SKM-1 treated with dmso at 0.1 percent for 144 hours (cell line): Measurements from ENCODE around the gene PANK2.
"Not testable (repeated sequence)": the region's sequence is repeated elsewhere in the genome, so short reads cannot be mapped to it uniquely, and the experiment has no call there.

ENCODE experiments used
- DNase-seq: peaks from one replicate; lab custom pipeline; 2025; ENCODE audit not compliant: unreplicated experiment; lab: John Stamatoyannopoulos, UW

The PANK2 gene

GRCh38 chr20:3901028-3901705, 12.0 kb downstream of the PANK2 start:
- peak; percentile 43 for DNase-seq

GRCh38 chr20:3901706-3902440, 12.7 kb downstream of the PANK2 start:
- no peak for DNase-seq

DNA sequence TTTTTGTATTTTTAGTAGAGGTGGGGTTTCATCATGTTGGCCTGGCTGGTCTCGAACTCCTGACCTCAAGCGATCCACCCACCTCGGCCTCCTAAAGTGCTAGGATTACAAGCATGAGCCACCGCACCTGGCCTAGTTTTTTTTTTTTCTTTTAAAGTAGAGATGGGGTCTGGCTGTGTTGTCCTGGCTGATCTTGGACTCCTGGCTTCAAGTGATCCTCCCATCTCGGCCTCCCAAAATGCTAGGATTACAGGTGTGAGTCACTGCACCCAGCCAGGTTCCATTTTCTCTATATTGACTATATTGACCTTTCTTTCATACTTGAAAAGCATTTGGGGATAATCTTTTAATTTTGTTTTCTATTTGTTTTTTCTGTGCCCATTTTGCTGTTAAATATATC, 13.3 kb downstream of the PANK2 start:
- DNase-seq, result no peak

DNA sequence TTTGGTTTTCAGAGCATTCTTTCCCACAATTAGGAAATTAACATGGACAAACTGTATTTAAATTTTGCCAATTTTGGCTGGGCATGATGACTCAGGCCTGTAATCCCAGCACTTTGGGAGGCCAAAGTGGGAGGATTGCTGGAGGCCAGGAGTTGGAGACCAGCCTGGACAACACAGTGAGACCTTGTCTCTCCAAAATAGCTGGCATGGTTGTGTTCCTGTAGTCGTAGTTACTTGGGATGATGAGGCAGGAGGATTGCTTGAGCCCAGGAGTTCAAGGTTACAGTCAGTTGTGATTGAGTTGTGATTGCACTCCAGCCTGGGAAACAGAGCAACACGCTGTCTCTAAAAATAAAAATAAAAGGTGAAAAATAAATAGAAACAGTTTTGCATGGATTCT, 15.0 kb downstream of the PANK2 start:
- no peak for DNase-seq

- DNase-seq, result no peak
Observed at GRCh38 chr20:3904857-3905256, 15.7 kb downstream of the PANK2 start.

- DNase-seq, result not testable (repeated sequence)
Observed at GRCh38 chr20:3906744-3907721, 17.8 kb downstream of the PANK2 start.

DNA sequence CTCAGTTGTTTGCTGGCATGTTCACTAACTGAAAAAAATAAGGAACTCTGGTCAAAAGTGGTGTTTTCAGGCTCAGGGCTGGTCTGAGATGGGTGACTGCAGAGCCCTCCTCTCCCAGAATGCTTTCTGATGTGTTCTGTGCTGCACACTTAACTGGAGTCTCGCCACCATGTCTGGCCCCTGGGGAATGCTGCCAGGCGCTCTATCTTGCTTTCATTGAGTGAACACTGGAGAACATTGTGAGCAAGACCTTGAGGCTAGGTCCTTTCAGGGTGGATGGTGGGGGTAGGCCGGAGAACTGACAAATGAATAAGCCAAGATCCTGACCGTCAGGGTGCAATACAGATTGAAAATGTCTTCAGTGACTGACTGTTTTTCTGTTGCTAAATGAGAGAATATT, 19.5 kb downstream of the PANK2 start:
- no peak for DNase-seq

DNA sequence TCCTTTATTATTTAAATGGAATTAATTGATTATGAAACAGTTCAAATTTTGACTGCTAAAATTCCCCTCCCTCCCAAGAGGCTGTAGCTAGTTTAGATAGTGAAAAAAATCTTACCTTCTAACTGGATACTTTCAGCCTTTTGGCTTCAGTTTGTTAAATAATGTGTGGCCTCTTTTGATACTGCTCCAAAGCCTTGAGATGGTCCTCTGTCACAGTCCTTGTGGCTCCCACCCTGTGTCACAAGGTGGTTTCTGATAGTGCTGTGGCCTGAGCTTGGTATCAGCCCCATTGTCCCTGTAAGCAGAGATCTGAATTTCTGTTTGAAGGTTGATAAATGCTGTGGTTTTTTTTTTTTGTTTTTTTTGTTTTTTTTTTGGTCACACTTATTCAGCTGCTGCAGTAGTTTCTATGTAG, 20.8 kb downstream of the PANK2 start:
- no peak for DNase-seq

- DNase-seq, result no peak
Observed at GRCh38 chr20:3910853-3911252, 21.7 kb downstream of the PANK2 start.

DNA sequence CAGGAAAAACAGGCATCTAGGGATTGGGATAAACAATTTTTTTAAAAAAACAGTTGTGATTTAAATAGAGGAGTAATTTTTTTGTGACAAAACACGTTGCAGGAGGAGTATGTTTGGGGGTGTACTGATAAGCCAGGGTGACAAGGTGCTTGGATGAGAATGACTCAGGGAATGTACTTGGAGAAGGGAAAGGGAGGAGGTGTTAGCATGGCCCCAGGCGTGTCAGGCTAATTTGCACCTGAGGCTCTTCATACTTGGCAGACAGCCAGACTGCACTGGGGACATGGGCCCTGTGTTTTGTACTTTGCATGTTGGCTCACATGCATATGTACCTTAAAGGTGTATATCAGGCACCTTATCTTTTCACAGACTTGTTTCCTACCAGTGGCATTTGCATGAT, 22.8 kb downstream of the PANK2 start:
- DNase-seq, result no peak

GRCh38 chr20:3914446-3914845, 25.3 kb downstream of the PANK2 start:
- no peak for DNase-seq

DNA sequence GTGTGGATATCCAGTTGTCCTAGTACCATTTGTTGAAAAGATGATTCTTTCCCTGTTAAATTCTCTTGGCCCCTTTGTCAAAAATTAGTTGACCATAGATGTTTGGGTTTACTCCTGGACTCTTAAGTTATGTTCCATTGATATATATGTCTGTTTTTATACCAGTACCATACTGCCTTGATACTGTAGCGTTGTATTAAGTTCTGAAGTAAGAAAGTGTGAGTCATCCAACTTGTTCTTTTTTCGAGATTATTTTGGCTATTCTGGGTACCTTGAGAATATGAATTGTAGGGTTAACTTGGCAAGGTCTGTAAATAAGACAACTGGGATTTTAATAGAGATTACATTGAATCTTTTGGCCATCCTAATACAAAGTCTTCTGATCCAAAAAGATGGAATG, 26.5 kb downstream of the PANK2 start:
- DNase-seq, result no peak

- DNase-seq, result no peak
Observed at GRCh38 chr20:3916364-3916763, 27.2 kb downstream of the PANK2 start.

DNA sequence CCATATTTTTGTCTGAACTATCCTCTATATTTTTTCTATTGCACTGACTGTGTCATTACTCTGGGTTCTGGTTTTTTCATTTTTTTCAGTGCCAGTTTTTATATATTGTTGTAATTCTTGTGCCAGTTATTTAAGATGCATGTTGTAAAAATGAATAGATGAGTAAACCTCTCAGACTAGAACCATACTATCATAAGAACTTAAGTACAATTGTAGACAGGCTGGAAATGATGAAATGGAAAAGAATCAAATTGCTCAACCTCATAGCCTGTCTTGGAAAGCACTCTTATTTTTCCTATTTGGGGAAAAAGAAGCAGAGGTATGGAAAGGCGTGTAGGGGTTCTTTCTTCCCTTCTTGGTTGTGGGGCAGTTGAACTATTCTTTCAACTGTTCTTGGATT, 30.2 kb downstream of the PANK2 start:
- no peak for DNase-seq

DNA sequence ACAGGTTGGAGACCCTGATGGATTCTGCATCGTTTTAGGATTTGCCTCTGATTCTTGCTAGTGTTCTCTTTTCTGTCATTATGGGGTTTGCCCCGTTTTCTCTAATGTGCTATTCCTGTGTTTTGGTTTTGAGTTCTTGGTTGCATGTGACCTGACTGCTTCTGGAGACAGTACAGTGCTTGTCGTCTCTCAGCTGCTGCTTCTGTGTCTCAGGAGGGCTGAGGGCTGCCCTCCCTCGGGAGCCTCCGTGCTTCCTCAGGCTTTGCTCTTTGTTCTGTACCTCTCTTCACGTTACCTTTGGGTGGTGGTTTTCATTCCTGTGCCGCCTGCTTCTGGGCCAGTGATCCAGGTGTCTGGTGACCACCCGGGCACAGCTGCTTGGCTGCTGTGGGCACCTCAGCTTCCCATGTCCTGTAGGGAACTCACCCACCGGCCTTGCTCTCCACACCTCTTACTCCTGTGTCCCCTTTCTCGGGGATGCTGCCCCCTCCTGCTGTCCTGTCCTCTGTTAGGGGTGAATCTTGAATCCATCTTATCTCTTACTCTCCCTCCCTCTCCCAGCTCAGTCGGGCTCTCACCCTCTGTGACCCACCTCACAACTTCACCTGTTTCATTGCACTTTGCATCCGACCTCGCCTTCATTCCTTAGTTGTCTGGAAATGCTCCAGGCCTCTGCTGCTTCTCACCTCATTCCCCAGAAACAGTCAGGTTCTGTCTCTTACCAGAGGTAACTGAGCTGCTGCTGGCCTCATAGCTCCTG, 33.2 kb downstream of the PANK2 start:
- no peak for DNase-seq

- no peak for DNase-seq
Observed at GRCh38 chr20:3922983-3923339, 33.8 kb downstream of the PANK2 start.

DNA sequence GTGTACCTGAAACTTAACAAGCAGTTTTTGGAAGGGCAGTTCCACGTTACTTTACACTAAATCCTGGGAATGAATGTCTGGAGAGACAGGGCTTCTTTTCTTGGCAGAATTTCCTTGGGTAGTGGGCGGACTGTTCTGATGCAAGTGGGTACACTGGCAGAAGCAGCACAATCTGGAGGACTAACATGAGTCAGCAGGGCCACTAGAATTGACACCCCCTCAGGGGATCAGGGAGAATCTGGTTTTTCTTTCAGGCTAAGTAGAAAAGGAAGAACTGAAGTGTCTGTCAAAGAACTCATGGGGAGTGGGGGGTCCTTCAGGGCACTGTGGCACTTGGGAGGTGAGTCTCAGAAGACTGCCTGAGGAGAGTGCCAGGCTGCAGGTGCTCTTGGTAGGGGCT, 34.6 kb downstream of the PANK2 start:
- no peak for DNase-seq

DNA sequence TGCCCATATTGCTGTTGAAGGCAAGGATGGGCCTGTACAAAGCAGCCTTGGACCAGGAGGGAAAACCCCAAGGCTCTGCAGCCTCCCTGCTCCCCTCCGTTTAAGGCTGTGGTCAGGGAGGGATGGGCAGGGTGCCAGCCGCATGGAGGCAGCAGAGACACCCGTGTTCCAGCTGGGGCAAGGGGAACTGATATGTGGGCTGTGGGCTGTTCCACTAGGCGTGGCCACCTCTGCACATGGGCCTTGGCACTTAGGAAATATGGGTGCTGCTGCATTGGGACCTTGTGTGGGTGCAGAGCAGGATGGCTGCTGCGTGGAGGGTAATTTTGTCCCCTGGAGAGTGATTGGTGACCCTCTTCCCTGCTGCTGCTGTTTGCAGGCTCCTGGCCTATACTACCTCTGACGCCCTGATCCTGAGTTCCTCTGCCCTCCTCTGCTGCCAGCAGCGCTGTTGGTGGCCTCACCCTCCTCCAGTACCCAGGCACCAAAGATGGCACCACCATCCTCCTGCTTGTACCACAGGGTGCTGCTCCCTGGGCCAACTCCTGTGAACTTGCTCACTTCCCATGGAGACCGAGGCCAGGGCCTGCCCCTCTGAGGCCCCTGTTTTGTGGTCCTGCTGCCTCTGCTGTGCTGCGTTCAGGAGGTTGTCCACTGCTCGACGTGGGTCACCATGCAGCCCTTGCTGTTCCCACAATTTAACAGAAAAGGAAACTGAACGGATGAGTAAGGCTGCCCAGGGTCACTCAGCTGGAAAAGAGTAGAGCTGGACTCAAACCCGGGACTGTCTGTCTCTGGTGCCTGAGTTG, 35.3 kb downstream of the PANK2 start:
- no peak for DNase-seq

GRCh38 chr20:3925113-3925695, 36.0 kb downstream of the PANK2 start:
- no peak for DNase-seq
